Iris pigment epithelial cell (primary cell): ENCODE data around the gene TUBB4A.
"Not testable (repeated sequence)": the region's sequence is repeated elsewhere in the genome, so short reads cannot be mapped to it uniquely, and the experiment has no call there.

Experiments
- DNase-seq: peaks from one replicate; pipeline ENCODE4 v3.0.0-alpha.2; 2011; ENCODE audit warnings: low read depth

The TUBB4A gene

GRCh38 chr19:6501740-6502648, at the start of gene TUBB4A:
TUBB4A (minus strand) TSS chr19:6502309; CDS start chr19:6502212, 97 bp downstream.
- DNase-seq = no peak

DNA sequence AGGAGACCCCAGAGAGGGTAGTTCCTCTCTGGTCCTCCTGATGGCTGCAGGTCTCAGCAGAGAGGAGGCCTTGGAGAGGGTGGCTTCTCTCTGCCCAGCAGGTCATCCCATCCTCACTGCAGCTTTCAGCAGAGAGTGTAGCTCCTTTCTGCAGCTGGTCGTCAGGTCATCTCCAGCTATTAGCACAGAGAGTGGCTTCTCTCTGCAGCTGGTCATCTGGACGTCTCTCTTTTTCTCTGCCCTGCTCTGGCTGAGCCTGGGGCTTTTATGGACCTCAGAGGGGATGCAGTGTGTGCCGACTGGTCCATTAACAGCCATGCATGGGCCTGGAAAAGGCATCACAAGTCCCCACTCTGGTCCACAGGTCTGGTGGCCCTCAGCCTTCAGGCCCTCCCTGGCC, 49.0 kb upstream of the TUBB4A start:
- no peak for DNase-seq

GRCh38 chr19:6550679-6551078, 48.6 kb upstream of the TUBB4A start:
- DNase-seq = not testable (repeated sequence)

- DNase-seq = no peak
Measured at GRCh38 chr19:6543866-6544347, 41.8 kb upstream of the TUBB4A start.

- no peak for DNase-seq
Measured at GRCh38 chr19:6540918-6541689, 39.0 kb upstream of the TUBB4A start.

DNA sequence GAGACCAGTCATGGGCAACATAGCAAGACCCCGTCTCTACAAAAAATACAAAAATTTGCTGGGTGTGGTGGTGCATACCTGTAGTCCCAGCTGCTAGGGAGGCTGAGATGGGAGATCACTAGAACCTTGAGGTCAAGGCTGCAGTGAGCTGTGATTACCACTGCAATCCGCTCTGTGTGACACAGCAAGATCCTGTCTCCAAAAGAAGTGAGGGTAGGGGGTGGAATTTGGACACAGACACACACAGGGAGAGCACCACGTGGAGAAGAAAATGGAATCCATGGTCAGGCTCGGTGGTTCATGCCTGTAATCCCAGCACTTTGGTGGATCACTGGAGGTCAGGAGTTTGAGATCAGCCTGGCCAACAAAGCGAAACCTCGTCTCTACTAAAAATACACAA, 37.4 kb upstream of the TUBB4A start:
- DNase-seq = no peak

GRCh38 chr19:6535558-6536137, 33.5 kb upstream of the TUBB4A start:
- DNase-seq = no peak

GRCh38 chr19:6534451-6535093, 32.5 kb upstream of the TUBB4A start:
- DNase-seq = no peak

DNA sequence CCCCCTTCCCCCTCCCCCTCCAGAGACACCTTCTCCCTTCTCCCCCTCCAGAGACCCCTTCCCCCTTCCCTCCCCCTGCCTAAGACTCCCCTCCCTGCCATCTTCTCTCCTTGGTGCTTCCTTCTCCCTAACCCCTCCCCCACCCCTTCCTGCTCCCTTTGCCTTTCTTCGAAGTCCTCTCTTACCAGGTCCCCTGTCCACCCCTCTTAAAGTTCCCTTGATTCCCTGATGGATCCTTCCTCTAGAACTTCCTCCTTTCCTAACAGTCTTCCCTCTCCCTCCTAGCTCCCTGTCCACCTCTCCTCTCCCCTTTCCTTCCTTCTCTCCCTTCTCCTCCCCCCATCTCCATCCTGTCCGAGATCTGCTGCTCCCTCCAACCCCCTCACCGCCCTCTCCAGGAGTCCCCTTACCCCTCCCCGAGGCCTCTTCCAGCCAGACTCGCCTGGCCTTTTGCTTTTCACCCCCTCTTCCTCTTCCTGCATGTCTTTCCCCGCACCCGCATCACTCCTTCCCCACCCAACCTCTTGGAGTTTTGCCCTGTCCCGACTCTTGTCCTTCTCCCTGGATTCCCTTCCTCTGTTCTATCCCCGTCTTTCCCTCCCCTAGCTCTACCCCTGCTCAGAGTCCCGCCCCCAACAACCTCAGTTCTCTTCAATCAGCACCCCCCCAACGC, 31.8 kb upstream of the TUBB4A start:
- no peak for DNase-seq

DNA sequence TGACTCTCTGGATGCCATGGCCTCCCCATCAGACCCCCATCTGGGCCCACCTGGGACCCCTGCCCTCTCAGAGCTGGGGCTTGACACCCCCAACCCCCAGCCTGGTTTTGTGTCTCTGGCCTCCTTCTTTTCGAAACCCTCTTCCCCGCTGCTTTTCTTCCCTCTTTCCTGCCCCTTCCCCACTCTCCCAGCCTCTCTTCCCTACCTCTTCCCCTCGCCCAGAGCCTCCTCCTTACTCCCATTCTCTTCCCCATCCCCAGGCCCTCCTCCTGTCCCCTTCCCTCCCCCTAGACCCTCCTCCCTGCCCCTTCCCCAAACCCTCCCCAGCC, 30.9 kb upstream of the TUBB4A start:
- DNase-seq = no peak

- no peak for DNase-seq
Measured at GRCh38 chr19:6532244-6532999, 30.3 kb upstream of the TUBB4A start.

DNA sequence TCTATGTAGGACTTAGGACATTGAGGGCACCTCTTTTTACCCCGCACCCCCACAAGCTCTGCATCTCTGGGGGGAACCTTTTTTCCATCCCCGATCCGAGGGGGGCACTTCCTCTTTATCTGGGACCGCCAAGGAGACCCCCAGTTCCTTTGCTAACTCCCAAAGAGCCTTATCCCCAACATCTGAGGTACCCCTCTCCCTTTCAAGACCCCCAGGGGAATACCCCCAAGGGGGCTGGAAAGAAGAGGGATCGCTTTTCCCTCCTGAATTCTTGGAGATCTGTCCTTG, 29.8 kb upstream of the TUBB4A start:
- no peak for DNase-seq

DNA sequence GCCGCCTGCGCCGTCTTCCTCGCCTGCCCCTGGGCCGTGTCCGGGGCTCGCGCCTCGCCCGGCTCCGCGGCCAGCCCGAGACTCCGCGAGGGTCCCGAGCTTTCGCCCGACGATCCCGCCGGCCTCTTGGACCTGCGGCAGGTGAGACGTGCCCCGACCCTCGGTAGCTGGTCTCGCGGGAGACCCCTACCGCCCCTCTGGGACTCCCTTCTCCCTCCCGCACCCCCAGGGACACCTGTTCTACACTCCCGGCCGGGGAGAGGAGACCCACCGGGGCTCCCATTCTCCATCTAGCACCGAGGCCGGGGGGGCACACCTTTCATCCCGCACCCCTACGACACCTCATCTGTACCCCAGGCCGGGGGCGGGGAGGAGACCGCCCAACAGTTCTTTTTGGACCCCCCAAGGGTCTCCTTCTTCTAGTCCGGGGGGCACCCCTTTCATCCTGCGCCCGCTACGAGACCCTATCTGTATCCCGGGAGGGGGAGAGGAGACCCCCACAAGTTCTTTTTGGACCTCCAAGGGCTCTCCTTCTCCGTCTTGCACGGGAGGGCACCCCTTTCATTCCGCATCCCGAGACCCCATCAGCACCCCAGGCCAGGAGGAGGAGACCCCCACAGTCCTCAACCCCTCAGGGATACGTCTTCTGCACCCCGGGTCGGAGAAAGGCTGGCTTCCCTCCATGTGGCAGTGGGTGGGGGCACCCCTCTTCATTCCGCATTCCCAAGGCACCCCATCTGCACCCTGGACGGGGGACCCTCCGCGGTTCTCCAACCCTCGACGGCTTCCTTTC, 29.2 kb upstream of the TUBB4A start:
- no peak for DNase-seq

DNA sequence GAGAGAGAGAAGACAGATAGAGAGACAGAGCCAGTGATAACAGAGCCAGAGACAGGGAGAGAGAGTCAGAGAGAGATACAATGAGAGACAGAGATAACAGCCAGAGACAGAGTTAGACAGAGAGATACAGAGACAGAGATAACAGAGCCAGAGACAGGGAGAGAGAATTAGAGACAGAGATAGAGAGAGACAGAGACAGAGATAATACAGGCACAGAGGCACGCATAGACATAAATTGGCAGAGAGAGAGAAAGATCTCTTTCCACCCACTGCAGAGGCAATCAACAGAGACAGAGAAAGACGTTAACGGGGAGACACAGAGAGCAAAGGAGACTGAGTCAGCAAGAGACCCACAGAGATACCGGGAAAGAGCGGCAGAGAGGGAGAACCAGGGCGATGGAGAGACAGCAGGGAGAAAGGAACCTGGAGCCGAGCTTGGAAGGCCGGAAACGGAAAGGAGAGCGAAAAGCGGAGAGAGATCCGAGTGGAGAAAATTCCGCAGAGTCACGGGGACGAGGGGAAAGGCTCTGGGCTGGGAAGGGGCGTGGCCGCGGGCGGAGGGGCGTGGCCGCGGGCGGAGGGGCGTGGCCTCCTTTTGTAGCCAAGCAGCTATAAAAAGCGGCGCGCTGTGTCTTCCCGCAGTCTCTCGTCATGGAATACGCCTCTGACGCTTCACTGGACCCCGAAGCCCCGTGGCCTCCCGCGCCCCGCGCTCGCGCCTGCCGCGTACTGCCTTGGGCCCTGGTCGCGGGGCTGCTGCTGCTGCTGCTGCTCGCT, 28.5 kb upstream of the TUBB4A start, which contains the start of gene TNFSF9:
Gene TNFSF9 (plus strand): TSS at position 641 of the 777 bp plus-strand sequence. CDS start 11 bp downstream, at position 652.
- DNase-seq = peak; percentile 77

- DNase-seq = no peak
Measured at GRCh38 chr19:6529937-6530385, 27.9 kb upstream of the TUBB4A start.

DNA sequence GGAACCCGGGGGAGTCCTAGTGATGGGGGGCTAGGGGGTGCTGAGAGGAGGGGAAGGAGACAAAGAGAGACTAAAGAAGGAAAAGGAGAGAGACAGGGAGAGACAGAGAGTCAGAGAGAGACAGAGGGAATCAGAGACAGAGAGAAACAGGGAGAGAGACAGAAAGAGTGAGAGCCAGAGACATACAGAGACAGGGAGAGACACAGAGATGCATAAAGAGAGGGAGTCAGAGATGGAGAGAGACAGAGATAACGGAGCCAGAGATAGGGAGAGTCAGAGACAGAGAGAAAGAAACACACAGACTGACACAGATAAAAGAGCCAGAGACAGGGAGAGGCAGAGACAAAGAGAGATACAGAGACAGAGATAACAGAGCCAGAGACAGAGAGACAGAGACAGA, 27.2 kb upstream of the TUBB4A start:
- DNase-seq = no peak

- DNase-seq = no peak
Measured at GRCh38 chr19:6528544-6529121, 26.5 kb upstream of the TUBB4A start.

DNA sequence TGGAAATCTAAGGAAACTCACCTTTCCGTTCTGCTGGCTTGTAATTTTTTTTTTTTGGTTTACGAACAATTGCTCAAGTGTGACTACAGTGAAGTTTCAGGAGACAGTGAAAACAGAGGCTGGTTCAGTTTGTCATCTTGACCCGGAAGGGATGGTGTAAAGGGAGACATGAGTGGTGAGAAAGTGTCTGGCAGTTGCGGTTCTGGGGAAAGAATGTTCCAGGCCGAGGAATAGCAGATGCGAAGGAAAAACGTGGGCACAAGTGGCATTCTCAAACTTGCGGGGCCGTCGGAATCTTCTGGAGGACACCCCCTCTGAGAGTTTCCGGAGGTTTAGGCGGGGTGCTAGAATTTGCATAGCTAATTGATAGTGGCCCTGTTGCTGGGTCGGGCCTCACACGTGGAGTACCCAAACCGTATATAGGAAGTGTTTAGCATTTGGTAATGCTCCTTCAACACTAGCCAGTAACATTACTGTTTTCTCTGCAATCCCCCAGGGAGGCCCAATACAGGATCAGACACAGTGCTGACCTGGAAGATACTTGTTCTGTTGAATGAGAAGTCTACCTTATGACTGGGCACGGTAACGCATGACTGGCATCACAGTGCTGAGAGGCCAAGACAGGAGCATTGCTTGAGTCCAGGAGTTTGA, 25.9 kb upstream of the TUBB4A start:
- no peak for DNase-seq
